HEK293 (cell line): ENCODE results near the gene PERM1.

Source experiments
- FEZF1 ChIP-seq: fragments of 450-650 bp; formaldehyde crosslinking; IDR thresholded peaks from 2 replicates; pipeline ENCODE4 v1.5.1; 2016; ENCODE audit warnings: missing biosample characterization, missing genetic modification characterization
- GLIS2 ChIP-seq: fragments of 450-650 bp; formaldehyde crosslinking; IDR thresholded peaks from 2 replicates; pipeline ENCODE4 v1.5.1; 2016; ENCODE audit warnings: missing biosample characterization, missing genetic modification characterization
- HIC1 ChIP-seq: fragments of 450-650 bp; formaldehyde crosslinking; IDR thresholded peaks from 2 replicates; pipeline ENCODE4 v1.5.1; 2016; ENCODE audit warnings: missing biosample characterization, missing genetic modification characterization
- KLF9 ChIP-seq: fragments of 450-650 bp; formaldehyde crosslinking; IDR thresholded peaks from 2 replicates; pipeline ENCODE4 v1.5.1; 2016; ENCODE audit warnings: missing biosample characterization, missing genetic modification characterization, low read depth
- OSR2 ChIP-seq: fragments of 450-650 bp; formaldehyde crosslinking; IDR thresholded peaks from 2 replicates; pipeline ENCODE4 v1.5.1; 2016; ENCODE audit warnings: missing biosample characterization, missing genetic modification characterization
- PBX3 ChIP-seq: sonication (generic); formaldehyde crosslinking; IDR thresholded peaks from 2 replicates; pipeline ENCODE4 v1.8.1; 2022; ENCODE audit warnings: mild to moderate bottlenecking, moderate library complexity, missing genetic modification reagents
- SCRT1 ChIP-seq: fragments of 450-650 bp; formaldehyde crosslinking; IDR thresholded peaks from 2 replicates; pipeline ENCODE4 v1.5.1; 2016; ENCODE audit warnings: missing biosample characterization, missing genetic modification characterization, borderline replicate concordance
- SCRT2 ChIP-seq: fragments of 450-650 bp; formaldehyde crosslinking; IDR thresholded peaks from 2 replicates; pipeline ENCODE4 v1.5.1; 2016; ENCODE audit warnings: missing biosample characterization, missing genetic modification characterization
- ZBTB20 ChIP-seq: fragments of 450-650 bp; formaldehyde crosslinking; IDR thresholded peaks from 2 replicates; pipeline ENCODE4 v1.5.1; 2016; ENCODE audit warnings: missing biosample characterization, missing genetic modification characterization
- ZNF140 ChIP-seq: fragments of 450-650 bp; formaldehyde crosslinking; IDR thresholded peaks from 2 replicates; pipeline ENCODE4 v1.5.1; 2016; ENCODE audit warnings: missing biosample characterization, missing genetic modification characterization
- ZNF423 ChIP-seq: fragments of 450-650 bp; formaldehyde crosslinking; IDR thresholded peaks from 2 replicates; pipeline ENCODE4 v1.5.1; 2016; ENCODE audit warnings: missing biosample characterization, missing genetic modification characterization
- ZNF518A ChIP-seq: fragments of 450-650 bp; formaldehyde crosslinking; conservative IDR thresholded peaks from 2 replicates; pipeline ENCODE4 v1.5.1; 2016; ENCODE audit warnings: low read depth, missing biosample characterization, missing genetic modification characterization
- ZNF626 ChIP-seq: fragments of 450-650 bp; sonication (Bioruptor Pico); formaldehyde crosslinking; IDR thresholded peaks from 2 replicates; pipeline ENCODE4 v1.5.1; 2018; ENCODE audit warnings: missing biosample characterization, missing genetic modification characterization, inconsistent platforms
- ZNF76 ChIP-seq: fragments of 450-650 bp; formaldehyde crosslinking; IDR thresholded peaks from 2 replicates; pipeline ENCODE4; 2016; ENCODE audit warnings: low read depth, missing biosample characterization, missing genetic modification characterization, borderline replicate concordance
- ZSCAN30 ChIP-seq: fragments of 450-650 bp; IDR thresholded peaks from 2 replicates; pipeline ENCODE4 v1.5.1; 2018; ENCODE audit warnings: missing biosample characterization, mild to moderate bottlenecking, missing genetic modification characterization, moderate library complexity
- TF ChIP-seq, protein P1 (sequence below): fragments of 450-650 bp; formaldehyde crosslinking; conservative IDR thresholded peaks from 2 replicates; pipeline ENCODE4 v1.5.1; 2016; ENCODE audit warnings: low read depth, missing biosample characterization, missing genetic modification characterization
- TF ChIP-seq, protein P2 (sequence below): fragments of 450-650 bp; formaldehyde crosslinking; IDR thresholded peaks from 2 replicates; pipeline ENCODE4 v1.5.1; 2016; ENCODE audit warnings: missing biosample characterization, missing genetic modification characterization
- TF ChIP-seq, protein P3 (sequence below): fragments of 450-650 bp; formaldehyde crosslinking; IDR thresholded peaks from 2 replicates; pipeline ENCODE4 v1.5.1; 2016; ENCODE audit warnings: missing biosample characterization, missing genetic modification characterization

PERM1 gene

GRCh38 chr1:942864-943533, 38.9 kb downstream of the PERM1 start (continued):
- TF ChIP-seq, protein P1, sequence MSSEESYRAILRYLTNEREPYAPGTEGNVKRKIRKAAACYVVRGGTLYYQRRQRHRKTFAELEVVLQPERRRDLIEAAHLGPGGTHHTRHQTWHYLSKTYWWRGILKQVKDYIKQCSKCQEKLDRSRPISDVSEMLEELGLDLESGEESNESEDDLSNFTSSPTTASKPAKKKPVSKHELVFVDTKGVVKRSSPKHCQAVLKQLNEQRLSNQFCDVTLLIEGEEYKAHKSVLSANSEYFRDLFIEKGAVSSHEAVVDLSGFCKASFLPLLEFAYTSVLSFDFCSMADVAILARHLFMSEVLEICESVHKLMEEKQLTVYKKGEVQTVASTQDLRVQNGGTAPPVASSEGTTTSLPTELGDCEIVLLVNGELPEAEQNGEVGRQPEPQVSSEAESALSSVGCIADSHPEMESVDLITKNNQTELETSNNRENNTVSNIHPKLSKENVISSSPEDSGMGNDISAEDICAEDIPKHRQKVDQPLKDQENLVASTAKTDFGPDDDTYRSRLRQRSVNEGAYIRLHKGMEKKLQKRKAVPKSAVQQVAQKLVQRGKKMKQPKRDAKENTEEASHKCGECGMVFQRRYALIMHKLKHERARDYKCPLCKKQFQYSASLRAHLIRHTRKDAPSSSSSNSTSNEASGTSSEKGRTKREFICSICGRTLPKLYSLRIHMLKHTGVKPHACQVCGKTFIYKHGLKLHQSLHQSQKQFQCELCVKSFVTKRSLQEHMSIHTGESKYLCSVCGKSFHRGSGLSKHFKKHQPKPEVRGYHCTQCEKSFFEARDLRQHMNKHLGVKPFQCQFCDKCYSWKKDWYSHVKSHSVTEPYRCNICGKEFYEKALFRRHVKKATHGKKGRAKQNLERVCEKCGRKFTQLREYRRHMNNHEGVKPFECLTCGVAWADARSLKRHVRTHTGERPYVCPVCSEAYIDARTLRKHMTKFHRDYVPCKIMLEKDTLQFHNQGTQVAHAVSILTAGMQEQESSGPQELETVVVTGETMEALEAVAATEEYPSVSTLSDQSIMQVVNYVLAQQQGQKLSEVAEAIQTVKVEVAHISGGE, result no peak
- peak; percentile 96 for TF ChIP-seq HIC1 (tag by site-specific recombination)
- peak; percentile 64; the same call in 1 of the 2 replicates for TF ChIP-seq ZBTB20 (tag by site-specific recombination)
- peak; percentile 31; the same call in 1 of the 2 replicates for TF ChIP-seq ZNF423
- TF ChIP-seq, protein P2, sequence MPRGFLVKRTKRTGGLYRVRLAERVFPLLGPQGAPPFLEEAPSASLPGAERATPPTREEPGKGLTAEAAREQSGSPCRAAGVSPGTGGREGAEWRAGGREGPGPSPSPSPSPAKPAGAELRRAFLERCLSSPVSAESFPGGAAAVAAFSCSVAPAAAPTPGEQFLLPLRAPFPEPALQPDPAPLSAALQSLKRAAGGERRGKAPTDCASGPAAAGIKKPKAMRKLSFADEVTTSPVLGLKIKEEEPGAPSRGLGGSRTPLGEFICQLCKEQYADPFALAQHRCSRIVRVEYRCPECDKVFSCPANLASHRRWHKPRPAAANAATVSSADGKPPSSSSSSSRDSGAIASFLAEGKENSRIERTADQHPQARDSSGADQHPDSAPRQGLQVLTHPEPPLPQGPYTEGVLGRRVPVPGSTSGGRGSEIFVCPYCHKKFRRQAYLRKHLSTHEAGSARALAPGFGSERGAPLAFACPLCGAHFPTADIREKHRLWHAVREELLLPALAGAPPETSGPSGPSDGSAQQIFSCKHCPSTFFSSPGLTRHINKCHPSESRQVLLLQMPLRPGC (tag by site-specific recombination), result peak; percentile 63; the same call in 1 of the 2 replicates
- TF ChIP-seq OSR2 (tag by site-specific recombination), result no peak
- peak; percentile 56; the same call in 1 of the 2 replicates for TF ChIP-seq KLF9 (tag by site-specific recombination)
- TF ChIP-seq GLIS2, result peak; percentile 88
- TF ChIP-seq SCRT2 (tag by site-specific recombination), result peak; percentile 57
- no peak; the same call in 1 of the 2 replicates for TF ChIP-seq SCRT1 (tag by site-specific recombination)
- TF ChIP-seq ZNF76 (tag by site-specific recombination), result peak; percentile 51; the same call in 1 of the 2 replicates
- TF ChIP-seq FEZF1 (tag by site-specific recombination), result peak; percentile 52; the same call in 1 of the 2 replicates
- TF ChIP-seq ZSCAN30 (tag by site-specific recombination), result peak; percentile 68; the same call in 1 of the 2 replicates
- no peak for TF ChIP-seq PBX3 (CRISPR knock-in tag)
- TF ChIP-seq ZNF626, result no peak
- no peak for TF ChIP-seq ZNF518A
- no peak for TF ChIP-seq ZNF140
- TF ChIP-seq, protein P3, sequence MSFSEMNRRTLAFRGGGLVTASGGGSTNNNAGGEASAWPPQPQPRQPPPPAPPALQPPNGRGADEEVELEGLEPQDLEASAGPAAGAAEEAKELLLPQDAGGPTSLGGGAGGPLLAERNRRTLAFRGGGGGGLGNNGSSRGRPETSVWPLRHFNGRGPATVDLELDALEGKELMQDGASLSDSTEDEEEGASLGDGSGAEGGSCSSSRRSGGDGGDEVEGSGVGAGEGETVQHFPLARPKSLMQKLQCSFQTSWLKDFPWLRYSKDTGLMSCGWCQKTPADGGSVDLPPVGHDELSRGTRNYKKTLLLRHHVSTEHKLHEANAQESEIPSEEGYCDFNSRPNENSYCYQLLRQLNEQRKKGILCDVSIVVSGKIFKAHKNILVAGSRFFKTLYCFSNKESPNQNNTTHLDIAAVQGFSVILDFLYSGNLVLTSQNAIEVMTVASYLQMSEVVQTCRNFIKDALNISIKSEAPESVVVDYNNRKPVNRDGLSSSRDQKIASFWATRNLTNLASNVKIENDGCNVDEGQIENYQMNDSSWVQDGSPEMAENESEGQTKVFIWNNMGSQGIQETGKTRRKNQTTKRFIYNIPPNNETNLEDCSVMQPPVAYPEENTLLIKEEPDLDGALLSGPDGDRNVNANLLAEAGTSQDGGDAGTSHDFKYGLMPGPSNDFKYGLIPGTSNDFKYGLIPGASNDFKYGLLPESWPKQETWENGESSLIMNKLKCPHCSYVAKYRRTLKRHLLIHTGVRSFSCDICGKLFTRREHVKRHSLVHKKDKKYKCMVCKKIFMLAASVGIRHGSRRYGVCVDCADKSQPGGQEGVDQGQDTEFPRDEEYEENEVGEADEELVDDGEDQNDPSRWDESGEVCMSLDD (tag by site-specific recombination), result peak; percentile 89; the same call in 1 of the 2 replicates
